Psoas muscle (tissue), 8 donors: ENCODE measurements around the gene CAMK2A. TPM values are rescaled to one million over a fixed set of nuclear protein-coding genes. Genes with fewer than 3 reads are reported as not detected.

Experiments
- ATAC-seq, 4 donors: fragments of 200-7000 bp; cut with Tn5 transposase; one replicate each; pipeline ENCODE4 v1.9.1; 2020; ENCODE audit warnings: moderate library complexity in 3 of 4, mild to moderate bottlenecking in 2 of 4
- DNase-seq, 2 donors: peaks; one replicate each; pipeline ENCODE4 v3.0.0-alpha.2; 2020
- H3K27ac ChIP-seq: fragments of 200-600 bp; one replicate; pipeline ENCODE4 v1.8.0; 2022
- H3K27me3 ChIP-seq, 3 donors: fragments of 200-600 bp in 1 of 3; one replicate each; pipeline versions ENCODE4 v1.6.1 to v1.8.0; 2013 to 2022; ENCODE audit warnings: low read length in 2 of 3, mild to moderate bottlenecking in 2 of 3, moderate library complexity in 1 of 3; ENCODE audit not compliant: insufficient read depth in 3 of 3
- H3K36me3 ChIP-seq, 2 donors: fragments of 200-600 bp in 1 of 2; one replicate each; pipeline versions ENCODE4 v1.6.1 to v1.8.0; 2013 to 2022; ENCODE audit warnings: low read depth in 1 of 2, mild to moderate bottlenecking in 1 of 2, moderate library complexity in 1 of 2; ENCODE audit not compliant: insufficient read depth in 1 of 2
- H3K4me1 ChIP-seq: fragments of 200-600 bp; one replicate; pipeline ENCODE4 v1.8.0; 2022
- H3K4me3 ChIP-seq: fragments of 200-600 bp; one replicate; pipeline ENCODE4 v1.8.0; 2022; ENCODE audit warnings: mild to moderate bottlenecking
- H3K9me3 ChIP-seq: fragments of 200-600 bp; one replicate; pipeline ENCODE4 v1.8.0; 2022
- CTCF ChIP-seq: fragments of 200-600 bp; IDR thresholded peaks from one replicate; pipeline ENCODE4 v1.8.0; 2022; ENCODE audit warnings: antibody characterized with exemption
- WGBS, 3 donors: extraction: QIAGEN DNeasy Blood & Tissue Kit; methylation state at CpG; one replicate each; pipeline versions ENCODE4 v1.1.6 to v1.1.7; 2013; 5-methylcytosine and 5-hydroxymethylcytosine counted together
- intact Hi-C, 2 donors: fragments of 100-400 bp; cut with DNase I; formaldehyde crosslinking; loops; one replicate each; pipeline versions ENCODE4 v1.11.0 to v1.14.2; 2022
- polyA plus RNA-seq, 3 donors: library from polyadenylated mRNA; stranded (reverse); fragments of 200-250 nt; gene quantifications; one replicate each; pipeline ENCODE4 v1.2.3, GENCODE V29; 2013
- total RNA-seq, 4 donors: library from RNA; stranded (reverse); fragmentation: NEBNext Ultra II Directional in 2 of 4; extraction: Animal tissue kit (Norgen Biotek cat#: 25700) in 2 of 4; gene quantifications; one replicate each; pipeline versions ENCODE4 v1.2.1 to v1.2.4, GENCODE V29; 2021 to 2023
- donor health status: healthy with polysubstance abuse.
- donor health status: DM: no; HTN: no; CAD: no; lungs with moderate emphysema.
- donor health status: Bipolar disorder and iron deficiency.
- donor health status: healthy.
- donor health status: DM: yes; HTN: yes; CAD: no.
- donor health status: DM: no; HTN: no; CAD: no.
- donor health status: DM: no; HTN: no; CAD: no.
- donor health status: DM: yes; HTN: yes; CAD: no.

CAMK2A gene
- total and polyA plus RNA-seq, 7 donors: 8.1 to 118 (median 45.3) TPM

- TF ChIP-seq CTCF: no peak
- Histone ChIP-seq H3K9me3 (no peaks in the 10 kb centered on the region), H3K4me1 (peaks cover 21% of the 10 kb centered on the region), H3K4me3 (no peak overlapping the region), H3K27ac (no peak overlapping the region), H3K36me3 (no peaks in the 10 kb centered on the region), H3K27me3 (no peaks in the 10 kb centered on the region)
- ATAC-seq: no peak
- intact Hi-C loops: no loop called here
- 75 to 81% (median 78%) methylated on average over 6 of the region's 6 CpGs for WGBS, 3 donors
- no peak for DNase-seq
Measured at GRCh38 chr5:150265870-150266383, 23.6 kb downstream of the CAMK2A start.

GRCh38 chr5:150264667-150265603, 24.6 kb downstream of the CAMK2A start:
- H3K36me3 ChIP-seq: no peaks in the 10 kb centered on the region
- intact Hi-C loops: no loop called here
- ATAC-seq: no peak
- H3K27ac ChIP-seq: no peak overlapping the region
- H3K9me3 ChIP-seq: no peaks in the 10 kb centered on the region
- no peak for TF ChIP-seq CTCF
- no peaks in the 10 kb centered on the region for H3K27me3 ChIP-seq
- H3K4me3 ChIP-seq: no peak overlapping the region
- H3K4me1 ChIP-seq: peaks cover 16% of the 10 kb centered on the region
- 89 to 94% (median 91%) methylated on average over 23 of the region's 23 CpGs for WGBS, 3 donors
- DNase-seq: no peak

GRCh38 chr5:150263801-150264621, 25.6 kb downstream of the CAMK2A start:
- no peaks in the 10 kb centered on the region for H3K27me3 ChIP-seq
- peak; percentile 53 to 65 for DNase-seq
- H3K4me3 ChIP-seq: no peak overlapping the region
- H3K27ac ChIP-seq: peak overlapping the region; percentile 46
- peak; percentile 82 to 92 (median 89) for ATAC-seq
- no peaks in the 10 kb centered on the region for H3K36me3 ChIP-seq
- TF ChIP-seq CTCF: no peak
- no peaks in the 10 kb centered on the region for H3K9me3 ChIP-seq
- intact Hi-C loops: no loop called here
- H3K4me1 ChIP-seq: peaks cover 16% of the 10 kb centered on the region
- 37 to 59% (median 53%) methylated on average over 11 of the region's 11 CpGs for WGBS, 3 donors

- H3K27me3 ChIP-seq: no peaks in the 10 kb centered on the region
- H3K9me3 ChIP-seq: no peaks in the 10 kb centered on the region
- TF ChIP-seq CTCF: no peak
- H3K4me1 ChIP-seq: peaks cover 16% of the 10 kb centered on the region
- WGBS, 3 donors: 79 to 86% (median 82%) methylated on average over 5 of the region's 5 CpGs
- ATAC-seq: peak in 3 of 4 donors; percentile 21 to 25 (median 23)
- intact Hi-C loops: no loop called here
- no peak for DNase-seq
- no peak overlapping the region for H3K4me3 ChIP-seq
- peak overlapping the region; percentile 46 for H3K27ac ChIP-seq
- H3K36me3 ChIP-seq: no peaks in the 10 kb centered on the region
Measured at GRCh38 chr5:150263375-150263775, 26.2 kb downstream of the CAMK2A start.
